OCI-M1 (cell line): ENCODE results near the gene PRDM12.

Experiments
- DNase-seq: peaks from one replicate; lab custom pipeline; 2025; lab: John Stamatoyannopoulos, UW

Gene PRDM12

DNA sequence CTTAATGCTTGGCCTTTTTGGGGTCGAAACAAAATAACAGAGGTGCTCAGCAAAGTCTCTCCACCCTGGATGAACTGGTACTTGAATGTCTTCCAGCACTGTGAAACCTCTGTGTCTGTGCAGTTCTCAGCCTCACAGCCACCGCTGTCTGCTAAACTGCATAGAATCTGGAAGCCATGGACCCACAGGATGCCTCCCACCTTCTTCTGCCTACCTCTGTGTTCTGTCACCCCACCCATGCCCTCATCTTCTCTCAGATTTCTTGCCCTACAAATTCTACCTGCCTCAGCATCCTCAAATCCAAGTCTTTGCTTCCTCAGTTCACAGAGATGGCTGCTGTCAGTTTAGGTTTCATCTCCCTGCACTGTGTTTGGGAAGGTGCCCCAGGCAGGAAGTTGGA is 64.8 kb downstream of the PRDM12 start:
- DNase-seq = no peak

DNA sequence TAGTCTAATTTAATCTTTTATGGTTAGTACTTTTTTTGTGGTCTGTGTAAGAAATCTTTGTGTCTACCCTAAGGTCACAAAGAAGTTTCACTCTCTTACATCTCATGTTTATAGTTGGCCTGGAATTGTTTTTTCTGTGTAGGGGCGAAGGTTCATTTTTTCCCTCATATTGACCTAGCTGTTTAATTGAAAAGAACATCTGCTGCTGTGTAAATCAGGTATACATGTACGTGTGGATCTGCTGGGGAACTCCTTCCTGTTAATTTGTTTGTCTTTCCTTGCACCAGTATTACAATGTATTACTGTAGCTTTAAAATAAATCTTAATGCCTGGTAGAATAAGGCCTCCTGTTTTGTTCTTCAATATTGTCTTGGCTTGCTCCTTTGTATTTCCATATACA is 67.0 kb downstream of the PRDM12 start:
- DNase-seq = no peak

DNA sequence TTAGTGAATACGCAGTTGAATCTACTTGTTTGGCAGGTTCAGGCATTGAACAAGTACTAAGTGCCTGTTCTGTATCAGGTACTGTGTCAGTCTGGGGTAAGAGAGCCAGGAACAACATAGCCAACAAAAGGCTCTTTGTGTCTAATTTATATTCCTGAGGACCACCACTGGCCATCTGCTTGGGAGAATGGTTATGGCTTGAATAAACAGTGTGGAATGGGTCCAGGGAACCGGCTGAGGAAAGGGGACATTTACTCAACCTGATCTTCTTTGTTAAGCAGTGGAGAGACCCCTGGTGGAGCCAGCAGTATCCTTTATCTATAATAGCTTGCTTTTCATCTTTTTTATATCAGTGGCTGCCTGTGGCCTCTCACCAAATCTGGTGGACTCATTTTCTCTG is 67.7 kb downstream of the PRDM12 start:
- peak; percentile 25 for DNase-seq
